Adrenal gland (tissue), 12 donors: ENCODE results near the gene RBPJ. TPM values are rescaled to one million over a fixed set of nuclear protein-coding genes. Genes with fewer than 3 reads are reported as not detected.

ENCODE experiments used
- DNase-seq, 7 donors: peaks; one replicate each; pipeline ENCODE4 v3.0.0-alpha.2; 2019 to 2020
- H3K27ac ChIP-seq, 5 donors: fragments of 200-600 bp; sonication (generic) in 4 of 5; 1 replicate in 3 of 5; 2 replicates in 2 of 5; pipeline versions ENCODE4 v1.5.1 to v1.8.0; 2016 to 2020; ENCODE audit warnings: mild to moderate bottlenecking in 1 of 5
- H3K27me3 ChIP-seq: fragments of 200-600 bp; 2 replicates; pipeline ENCODE4 v1.8.0; 2021
- H3K36me3 ChIP-seq, 2 donors: fragments of 200-600 bp; replicated peaks in 1 of 2; 1 replicate in 1 of 2; 2 replicates in 1 of 2; pipeline versions ENCODE4 v1.5.1 to v1.8.0; 2018 to 2022
- H3K4me1 ChIP-seq, 2 donors: fragments of 200-600 bp; replicated peaks in 1 of 2; 1 replicate in 1 of 2; 2 replicates in 1 of 2; pipeline versions ENCODE4 v1.5.1 to v1.8.0; 2018 to 2021
- H3K4me3 ChIP-seq, 4 donors: fragments of 200-600 bp; sonication (generic) in 3 of 4; one replicate each; pipeline ENCODE4 v1.5.1; 2016 to 2018
- H3K9me3 ChIP-seq, 3 donors: fragments of 200-600 bp; sonication (generic) in 1 of 3; replicated peaks in 1 of 3; 1 replicate in 2 of 3; 2 replicates in 1 of 3; pipeline versions ENCODE4 v1.5.1 to v1.8.0; 2016 to 2021
- POLR2A ChIP-seq, 2 donors: fragments of 450-650 bp; IDR thresholded peaks; one replicate each; pipeline ENCODE4 v1.6.1; 2017; ENCODE audit warnings: antibody characterized with exemption in 2 of 2, mild to moderate bottlenecking in 2 of 2, moderate library complexity in 1 of 2
- WGBS, 4 donors: extraction: QIAGEN DNeasy Blood & Tissue Kit in 2 of 4; methylation state at CpG; one replicate each; pipeline versions ENCODE4 v1.1.5 to v1.1.7; 2013 to 2017; 5-methylcytosine and 5-hydroxymethylcytosine counted together
- intact Hi-C, 2 donors: fragments of 100-400 bp; cut with DNase I; formaldehyde crosslinking; loops; one replicate each; pipeline versions ENCODE4 v1.14.1 to v1.15.0; 2022 to 2023
- polyA plus RNA-seq, 3 donors: library from polyadenylated mRNA; stranded (reverse); fragments of 200-250 nt in 2 of 3; fragments of 350-450 nt in 1 of 3; fragmentation: Illumina TruSeq in 1 of 3; extraction: RNeasy Lipid Tissue Mini Kit (QIAGEN cat#74804) in 1 of 3; gene quantifications; one replicate each; pipeline ENCODE4 v1.2.3, GENCODE V29; 2013 to 2014
- total RNA-seq, 9 donors: library from RNA; depleted of rRNA in 4 of 9; stranded (reverse); fragments of >200 nt in 4 of 9; fragments of 120-200 nt in 1 of 9; fragmentation: NEBNext Ultra II Directional in 1 of 9; extraction: Animal tissue kit (Norgen Biotek cat#: 25700) in 1 of 9; gene quantifications; one replicate each; pipeline versions ENCODE4 v1.1.0 to v1.2.4, GENCODE V29; 2013 to 2023
- TF ChIP-seq, protein P1 (sequence below), 6 experiments: fragments of 450-650 bp in 4 of 6; fragments of 200-600 bp in 2 of 6; sonication (generic) in 1 of 6; IDR thresholded peaks; 1 replicate in 5 of 6; 2 replicates in 1 of 6; pipeline versions ENCODE4 v1.5.1 to v1.8.0; 2016 to 2021; ENCODE audit warnings: antibody characterized with exemption in 6 of 6, mild to moderate bottlenecking in 2 of 6, moderate library complexity in 1 of 6
- donor health status: healthy with polysubstance abuse.
- donor health status: Bipolar disorder and iron deficiency.
- donor health status: DM: yes; HTN: yes; CAD: no.
- donor health status: DM: no; HTN: no; CAD: no.
- donor health status: DM: no; HTN: no; CAD: no.
- donor health status: DM: yes; HTN: yes; CAD: no.

RBPJ gene
- total and polyA plus RNA-seq, 12 donors = 23.4 to 76.1 (median 51.8) TPM

DNA sequence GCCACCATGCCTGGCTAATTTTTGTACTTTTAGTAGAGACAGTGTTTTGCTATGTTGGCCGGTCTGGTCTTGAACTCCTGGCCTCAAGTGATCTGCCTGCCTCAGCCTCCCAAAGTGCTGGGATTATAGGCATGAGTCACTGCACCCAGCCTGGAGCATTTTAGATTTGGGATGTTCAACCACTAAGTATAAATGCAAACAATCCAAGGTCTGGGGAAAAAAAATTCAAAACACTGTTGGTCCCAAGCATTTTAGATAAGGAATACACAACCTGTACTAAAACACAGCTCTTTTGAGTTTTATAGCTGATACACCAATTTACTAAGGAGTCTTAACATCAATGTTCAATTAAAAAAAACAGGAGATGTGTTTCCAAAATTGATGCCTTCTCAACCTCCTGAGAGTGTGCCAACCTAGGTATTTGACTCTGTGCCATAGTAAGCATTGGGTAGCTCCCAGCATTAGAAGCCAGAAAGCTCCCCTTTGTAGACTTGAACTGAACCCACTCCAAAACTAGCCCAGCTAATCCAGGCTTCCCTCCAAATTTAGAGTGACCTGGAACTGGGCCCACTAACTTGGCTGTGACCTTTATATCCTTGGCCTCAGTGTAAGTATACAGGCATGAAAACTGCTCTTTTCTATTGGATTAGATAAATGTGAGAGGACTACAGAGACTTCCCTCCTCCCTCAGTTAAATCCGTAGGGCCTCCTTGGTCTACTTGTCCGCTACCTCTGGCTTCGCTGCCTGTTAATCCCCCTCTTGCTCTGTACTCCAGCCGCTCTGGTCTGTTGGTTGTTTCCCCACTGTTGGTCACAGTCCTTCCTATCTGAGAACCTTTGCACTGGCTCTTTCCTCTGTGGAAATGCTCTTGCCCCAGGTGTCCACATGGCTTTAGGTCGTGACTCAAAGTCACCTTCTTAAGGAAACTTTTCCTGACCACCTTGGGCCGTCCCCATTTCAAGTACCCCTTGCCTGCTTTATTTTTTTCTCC is 91.9 kb downstream of the RBPJ start:
- TF ChIP-seq, protein P1, sequence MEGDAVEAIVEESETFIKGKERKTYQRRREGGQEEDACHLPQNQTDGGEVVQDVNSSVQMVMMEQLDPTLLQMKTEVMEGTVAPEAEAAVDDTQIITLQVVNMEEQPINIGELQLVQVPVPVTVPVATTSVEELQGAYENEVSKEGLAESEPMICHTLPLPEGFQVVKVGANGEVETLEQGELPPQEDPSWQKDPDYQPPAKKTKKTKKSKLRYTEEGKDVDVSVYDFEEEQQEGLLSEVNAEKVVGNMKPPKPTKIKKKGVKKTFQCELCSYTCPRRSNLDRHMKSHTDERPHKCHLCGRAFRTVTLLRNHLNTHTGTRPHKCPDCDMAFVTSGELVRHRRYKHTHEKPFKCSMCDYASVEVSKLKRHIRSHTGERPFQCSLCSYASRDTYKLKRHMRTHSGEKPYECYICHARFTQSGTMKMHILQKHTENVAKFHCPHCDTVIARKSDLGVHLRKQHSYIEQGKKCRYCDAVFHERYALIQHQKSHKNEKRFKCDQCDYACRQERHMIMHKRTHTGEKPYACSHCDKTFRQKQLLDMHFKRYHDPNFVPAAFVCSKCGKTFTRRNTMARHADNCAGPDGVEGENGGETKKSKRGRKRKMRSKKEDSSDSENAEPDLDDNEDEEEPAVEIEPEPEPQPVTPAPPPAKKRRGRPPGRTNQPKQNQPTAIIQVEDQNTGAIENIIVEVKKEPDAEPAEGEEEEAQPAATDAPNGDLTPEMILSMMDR (IDR thresholded peaks at IDR 0.05) = no peak
- TF ChIP-seq POLR2A (IDR thresholded peaks at IDR 0.05) = no peak
- H3K27ac ChIP-seq = no peak overlapping the region
- intact Hi-C loops = loop anchor here (5.0 to 10.0 kb wide), 4 partner anchors 80 to 428 kb away; no protein-coding TSS in a partner anchor

DNA sequence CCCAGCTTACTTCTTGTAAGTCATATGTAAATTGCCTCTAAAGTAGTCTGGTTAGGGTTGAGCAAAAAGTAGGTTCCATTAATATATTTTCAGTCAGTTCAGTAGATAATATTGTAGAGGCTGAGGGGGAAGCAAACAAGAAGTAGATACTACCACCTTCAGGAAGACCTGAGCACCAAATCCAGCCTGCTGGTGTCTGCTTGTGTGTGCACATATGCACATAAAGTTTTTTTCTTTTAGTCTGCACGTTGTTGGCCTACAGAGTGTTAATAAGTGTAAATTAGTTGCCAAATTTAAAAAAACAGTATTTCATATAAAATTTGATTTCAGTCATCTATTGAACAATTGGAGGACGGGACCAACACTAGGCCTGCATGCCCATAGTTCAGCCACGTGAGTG is 92.8 kb downstream of the RBPJ start:
- 93 to 96% (median 94%) methylated on average over 3 of the region's 3 CpGs for WGBS, 4 donors
- DNase-seq = no peak
- no peaks in the 10 kb centered on the region for H3K9me3 ChIP-seq
- intact Hi-C loops = loop anchor here (5.0 to 10.0 kb wide), 4 partner anchors 81 to 429 kb away; no protein-coding TSS in a partner anchor
- H3K27ac ChIP-seq = no peak overlapping the region
- peaks cover 0 to 7% of the 10 kb centered on the region in 2 donors for H3K4me1 ChIP-seq
- no peak overlapping the region for H3K4me3 ChIP-seq
- H3K36me3 ChIP-seq = peaks cover 0 to 13% of the 10 kb centered on the region in 2 donors
- no peaks in the 10 kb centered on the region for H3K27me3 ChIP-seq
- no peak for TF ChIP-seq POLR2A (IDR thresholded peaks at IDR 0.05)
- TF ChIP-seq, protein P1 (IDR thresholded peaks at IDR 0.05) = no peak

More for the DNA sequence above, 91.9 kb downstream of the RBPJ start:
- 66 to 78% (median 73%) methylated on average over 7 of the region's 7 CpGs for WGBS, 4 donors
- no peaks in the 10 kb centered on the region for H3K9me3 ChIP-seq
- no peaks in the 10 kb centered on the region for H3K27me3 ChIP-seq
- no peak overlapping the region for H3K4me3 ChIP-seq
- H3K4me1 ChIP-seq = peaks cover 0 to 7% of the 10 kb centered on the region in 2 donors
- peaks cover 0 to 13% of the 10 kb centered on the region in 2 donors for H3K36me3 ChIP-seq
- peak; percentile 17 to 71 (median 44) for DNase-seq

DNA sequence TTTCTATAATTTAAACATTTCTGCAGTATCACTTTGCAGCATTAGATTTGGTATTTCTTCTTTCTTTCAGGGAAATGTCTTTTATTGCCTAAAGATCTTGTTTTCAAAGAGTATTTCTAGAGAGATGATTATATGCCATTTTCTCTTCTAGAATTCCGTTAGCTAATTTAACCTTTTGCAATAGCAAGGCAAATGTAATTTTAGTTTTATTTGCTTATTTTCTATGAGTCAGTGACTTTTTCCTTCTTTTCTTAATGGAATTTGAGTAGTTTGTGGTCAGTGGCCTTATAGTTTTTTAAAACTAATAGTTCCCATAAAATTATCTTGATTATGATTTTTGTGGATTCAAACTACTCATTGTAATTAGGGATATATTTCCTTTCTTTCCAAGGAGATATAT is 97.3 kb downstream of the RBPJ start:
- intact Hi-C loops = loop anchor here in 1 of 2 donors (10.0 kb wide), 2 partner anchors 333 to 433 kb away; no protein-coding TSS in a partner anchor
- H3K9me3 ChIP-seq = no peaks in the 10 kb centered on the region
- peaks cover under 1 to 4% of the 10 kb centered on the region in 2 donors for H3K4me1 ChIP-seq
- no peaks in the 10 kb centered on the region for H3K27me3 ChIP-seq
- TF ChIP-seq, protein P1 (IDR thresholded peaks at IDR 0.05) = no peak
- 70 to 96% (median 91%) methylated on average over 1 of the region's 1 CpG for WGBS, 4 donors
- H3K4me3 ChIP-seq = no peak overlapping the region
- peaks cover 0 to 13% of the 10 kb centered on the region in 2 donors for H3K36me3 ChIP-seq
- H3K27ac ChIP-seq = no peak overlapping the region
- no peak for DNase-seq

DNA sequence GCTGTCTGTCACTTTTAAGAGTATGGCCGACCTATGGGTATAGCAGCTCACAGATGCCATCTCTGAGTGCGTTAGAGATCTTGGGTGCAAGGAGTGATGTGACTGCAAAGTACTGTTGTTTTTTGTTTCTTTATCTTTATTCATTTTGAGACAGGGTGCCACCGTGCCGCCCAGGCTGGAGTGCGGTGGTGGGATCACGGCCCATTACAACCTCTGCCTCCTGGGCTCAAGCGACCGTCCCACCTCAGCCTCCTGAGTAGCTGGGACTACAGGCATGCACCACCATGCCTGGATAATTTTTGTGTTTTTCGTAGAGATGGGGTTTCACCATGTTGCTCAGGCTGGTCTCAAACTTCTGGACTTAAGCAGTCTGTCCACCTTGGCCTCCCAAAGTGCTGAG is 98.0 kb downstream of the RBPJ start:
- H3K4me1 ChIP-seq = peaks cover 3 to 11% of the 10 kb centered on the region in 2 donors
- no peak overlapping the region for H3K27ac ChIP-seq
- H3K27me3 ChIP-seq = no peaks in the 10 kb centered on the region
- H3K9me3 ChIP-seq = no peaks in the 10 kb centered on the region
- peaks cover 0 to 13% of the 10 kb centered on the region in 2 donors for H3K36me3 ChIP-seq
- 97 to 99% (median 98%) methylated on average over 9 of the region's 9 CpGs for WGBS, 4 donors
- no peak for DNase-seq
- TF ChIP-seq, protein P1 (IDR thresholded peaks at IDR 0.05) = no peak
- no peak for TF ChIP-seq POLR2A (IDR thresholded peaks at IDR 0.05)
- H3K4me3 ChIP-seq = no peak overlapping the region
- intact Hi-C loops = loop anchor here in 1 of 2 donors (10.0 kb wide), 2 partner anchors 334 to 434 kb away; no protein-coding TSS in a partner anchor
